CD4-positive, alpha-beta T cell (primary cell): ENCODE data around the gene MAPK4. TPM values are rescaled to one million over a fixed set of nuclear protein-coding genes. Genes with fewer than 3 reads are reported as not detected.

ENCODE experiments used
- ATAC-seq: fragments of 200-7000 bp; cut with Tn5 transposase; one replicate; pipeline ENCODE4 v1.10.0; 2022; ENCODE audit warnings: mild to moderate bottlenecking; ENCODE audit not compliant: poor library complexity
- CTCF ChIA-PET: fragments of 350-600 bp; sonication (Branson Sonifier 250); formaldehyde crosslinking; loops from one replicate; lab custom pipeline; 2021; ENCODE audit warnings: antibody characterized with exemption, inconsistent platforms; lab: Charles Lee
- POLR2A ChIA-PET: fragments of 350-600 bp; sonication (Branson Sonifier 250); formaldehyde crosslinking; loops from one replicate; lab custom pipeline; 2021; ENCODE audit warnings: antibody characterized with exemption, inconsistent platforms; lab: Charles Lee
- DNase-seq, 14 experiments: peaks; one replicate each; pipeline ENCODE4 v3.0.0-alpha.2; 2013 to 2020; ENCODE audit warnings: mixed read lengths in 2 of 14
- H3K27ac ChIP-seq, 2 donors: one replicate each; pipeline versions ENCODE4 v1.5.1 to v1.7.0; 2013; ENCODE audit warnings: low read length in 2 of 2, low read depth in 1 of 2, mild to moderate bottlenecking in 1 of 2
- H3K27me3 ChIP-seq, 2 experiments: 1 replicate in 1 of 2; 2 replicates in 1 of 2; pipeline versions ENCODE4 v1.6.1 to v1.7.0; 2013; ENCODE audit warnings: low read length in 2 of 2, control low read depth in 1 of 2, mild to moderate bottlenecking in 1 of 2, moderate library complexity in 1 of 2; ENCODE audit not compliant: insufficient read depth in 2 of 2, control insufficient read depth in 1 of 2
- H3K36me3 ChIP-seq: one replicate; pipeline ENCODE4 v1.6.1; 2013; ENCODE audit warnings: low read length, control low read depth; ENCODE audit not compliant: insufficient read depth
- H3K4me1 ChIP-seq: one replicate; pipeline ENCODE4 v1.6.1; 2013; ENCODE audit warnings: low read length, control low read depth; ENCODE audit not compliant: insufficient read depth
- H3K4me3 ChIP-seq: one replicate; pipeline ENCODE4 v1.5.1; 2013; ENCODE audit warnings: mild to moderate bottlenecking, low read length, moderate library complexity
- H3K9me3 ChIP-seq, 2 experiments: 1 replicate in 1 of 2; 2 replicates in 1 of 2; pipeline versions ENCODE4 v1.6.1 to v1.7.0; 2013; ENCODE audit warnings: low read length in 2 of 2, mild to moderate bottlenecking in 2 of 2, control low read depth in 1 of 2, moderate library complexity in 1 of 2; ENCODE audit not compliant: control insufficient read depth in 1 of 2, insufficient read depth in 1 of 2
- H3K27ac Mint-ChIP-seq: one replicate; pipeline ENCODE4 v1.8.0; 2020; ENCODE audit warnings: mixed read lengths
- H3K27me3 Mint-ChIP-seq: one replicate; pipeline ENCODE4 v1.8.0; 2021; ENCODE audit warnings: mixed read lengths
- H3K36me3 Mint-ChIP-seq: one replicate; pipeline ENCODE4 v1.8.0; 2021; ENCODE audit warnings: low read depth, mixed read lengths
- H3K4me1 Mint-ChIP-seq: one replicate; pipeline ENCODE4 v1.8.0; 2021; ENCODE audit warnings: low read depth, mixed read lengths
- H3K4me3 Mint-ChIP-seq: one replicate; pipeline ENCODE4 v1.8.0; 2020; ENCODE audit warnings: mild to moderate bottlenecking, mixed read lengths
- H3K9me3 Mint-ChIP-seq: one replicate; pipeline ENCODE4 v1.8.0; 2020; ENCODE audit warnings: mixed read lengths
- CTCF ChIP-seq: fragments of 200-600 bp; IDR thresholded peaks from one replicate; pipeline ENCODE4 v1.8.0; 2022; ENCODE audit warnings: antibody characterized with exemption, mild to moderate bottlenecking
- intact Hi-C, 2 experiments: fragments of 100-400 bp; cut with DNase I in 1 of 2; cut with micrococcal nuclease in 1 of 2; formaldehyde crosslinking; loops; one replicate each; pipeline versions ENCODE4 v1.15.1 to v1.9.0; 2023 to 2025; cut with DNase I, micrococcal nuclease
- total RNA-seq, 174 experiments: library from RNA in 2 of 174; stranded (reverse) in 2 of 174; gene quantifications; one replicate each; pipeline ENCODE4 v1.2.3 and lab custom pipeline; 2021 to 2026

The MAPK4 gene
- total RNA-seq, 2 experiments from 2014 or later: not detected

- CTCF ChIA-PET: no interaction called here
- no peaks in the 10 kb centered on the region for H3K36me3 Mint-ChIP-seq
- no peak overlapping the region for H3K27ac Mint-ChIP-seq
- H3K27ac ChIP-seq: no peak overlapping the region
- H3K36me3 ChIP-seq: no peaks in the 10 kb centered on the region
- H3K9me3 ChIP-seq: no peaks in the 10 kb centered on the region
- no peaks in the 10 kb centered on the region for H3K4me1 ChIP-seq
- peaks cover 4% of the 10 kb centered on the region for H3K27me3 Mint-ChIP-seq
- H3K4me3 ChIP-seq: no peak overlapping the region
- ATAC-seq: no peak
- no peaks in the 10 kb centered on the region for H3K4me1 Mint-ChIP-seq
- H3K9me3 Mint-ChIP-seq: no peaks in the 10 kb centered on the region
- H3K27me3 ChIP-seq: no peaks in the 10 kb centered on the region
- no peak for DNase-seq
- TF ChIP-seq CTCF: no peak
- POLR2A ChIA-PET: no interaction called here
- no peak overlapping the region for H3K4me3 Mint-ChIP-seq
- intact Hi-C loops: no loop called here
These were observed 111.5 kb downstream of the MAPK4 start for GRCh38 chr18:50671376-50671775.

DNA sequence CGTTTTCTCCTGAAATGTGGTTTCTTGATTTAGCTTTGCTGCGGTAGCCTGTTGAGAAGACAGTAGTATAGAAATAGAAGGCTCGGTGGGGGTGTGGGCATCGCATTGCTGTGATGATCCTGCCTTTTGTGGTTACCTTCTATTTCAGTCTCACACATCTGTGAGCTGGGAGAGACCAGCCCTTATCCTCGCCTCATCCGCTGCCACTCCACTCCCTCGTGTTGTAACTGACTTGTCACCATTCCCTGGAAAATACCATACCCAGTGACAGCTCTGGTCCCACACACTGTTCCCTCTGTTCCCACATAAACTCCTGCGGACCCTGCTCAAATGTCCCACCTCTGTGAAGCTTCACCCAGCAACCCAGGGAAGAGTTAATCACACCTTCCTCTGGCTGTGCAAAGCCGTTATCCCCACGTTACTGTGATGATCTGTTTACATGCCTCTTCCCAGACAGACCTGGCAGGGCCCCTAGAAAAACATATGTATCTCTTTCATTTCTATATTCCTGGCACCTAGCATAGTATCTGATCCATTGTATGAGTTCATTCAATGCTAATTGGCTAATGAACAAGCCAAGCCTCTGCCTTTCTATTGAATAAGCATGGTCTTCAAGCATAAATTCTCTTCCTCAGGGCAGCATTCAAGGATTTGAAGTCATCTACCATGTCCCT is 114.6 kb downstream of the MAPK4 start:
- H3K27ac Mint-ChIP-seq: no peak overlapping the region
- ATAC-seq (no peak), DNase-seq (no peak)
- POLR2A ChIA-PET: no interaction called here
- Histone ChIP-seq H3K27ac (no peak overlapping the region), H3K9me3 (no peaks in the 10 kb centered on the region), H3K36me3 (no peaks in the 10 kb centered on the region), H3K4me3 (no peak overlapping the region), H3K4me1 (no peaks in the 10 kb centered on the region), H3K27me3 (no peaks in the 10 kb centered on the region)
- CTCF ChIA-PET: no interaction called here
- no peaks in the 10 kb centered on the region for H3K4me1 Mint-ChIP-seq
- TF ChIP-seq CTCF: no peak
- H3K4me3 Mint-ChIP-seq: no peak overlapping the region
- H3K36me3 Mint-ChIP-seq: no peaks in the 10 kb centered on the region
- intact Hi-C loops: no loop called here
- H3K27me3 Mint-ChIP-seq: no peaks in the 10 kb centered on the region
- H3K9me3 Mint-ChIP-seq: no peaks in the 10 kb centered on the region

GRCh38 chr18:50675043-50675442 is 115.2 kb downstream of the MAPK4 start:
- no peaks in the 10 kb centered on the region for H3K9me3 Mint-ChIP-seq
- intact Hi-C loops: no loop called here
- no peaks in the 10 kb centered on the region for H3K36me3 Mint-ChIP-seq
- Histone ChIP-seq H3K9me3 (peaks cover 0 to 4% of the 10 kb centered on the region in 2 experiments), H3K4me1 (no peaks in the 10 kb centered on the region), H3K36me3 (no peaks in the 10 kb centered on the region), H3K27me3 (no peaks in the 10 kb centered on the region), H3K27ac (no peak overlapping the region), H3K4me3 (no peak overlapping the region)
- CTCF ChIA-PET: no interaction called here
- no peaks in the 10 kb centered on the region for H3K27me3 Mint-ChIP-seq
- DNase-seq: no peak
- POLR2A ChIA-PET: no interaction called here
- H3K27ac Mint-ChIP-seq: no peak overlapping the region
- H3K4me1 Mint-ChIP-seq: no peaks in the 10 kb centered on the region
- no peak for TF ChIP-seq CTCF
- H3K4me3 Mint-ChIP-seq: no peak overlapping the region
- no peak for ATAC-seq
